Stimulated activated CD8-positive, alpha-beta memory T cell treated with anti-CD3 and anti-CD28 coated beads, Interleukin-12 subunit alpha, Interleukin-12 subunit beta, amount 100 ng/mL, for 24 hours (primary cell): ENCODE results near the gene GIPC1.
"Not testable (repeated sequence)": the region's sequence is repeated elsewhere in the genome, so short reads cannot be mapped to it uniquely, and the experiment has no call there.

Experiments used
- DNase-seq: peaks from one replicate; pipeline ENCODE4 v3.0.0-alpha.2; 2020; ENCODE audit errors: extremely low read depth

Gene GIPC1

DNA sequence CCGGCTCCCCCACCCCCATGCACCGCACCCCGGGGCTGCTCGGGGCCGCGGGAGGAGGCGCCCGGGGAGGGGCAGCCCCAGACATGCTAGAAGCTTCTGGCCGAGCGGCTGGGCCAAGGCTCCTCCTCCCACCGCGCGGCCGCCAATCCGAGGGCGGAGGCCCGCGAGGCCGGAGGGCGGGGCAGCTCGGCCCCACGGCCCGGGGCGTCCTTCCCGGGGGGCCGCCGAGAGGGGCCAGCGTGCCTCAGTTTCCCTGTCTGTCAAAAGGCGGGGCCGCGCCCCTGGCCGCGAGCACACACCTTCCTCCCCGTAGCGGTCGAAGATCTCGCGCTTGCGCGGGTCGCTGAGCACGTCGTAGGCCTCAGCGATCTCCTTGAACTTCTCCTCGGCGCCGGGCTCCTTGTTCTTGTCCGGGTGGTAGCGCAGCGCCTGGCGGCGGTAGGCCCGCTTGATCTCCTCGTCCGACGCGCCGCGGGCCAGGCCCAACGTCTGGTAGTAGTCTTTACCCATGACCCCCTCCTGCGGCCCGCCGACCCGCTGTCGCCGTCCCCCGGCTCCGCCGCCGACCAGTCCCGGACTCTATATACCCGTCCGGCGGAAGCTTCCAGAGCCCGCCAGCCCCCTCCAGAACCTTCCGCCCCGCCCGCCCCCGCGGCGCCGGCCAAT is 22.0 kb upstream of the GIPC1 start, which contains the start of gene DNAJB1:
Gene DNAJB1, minus strand, starts transcription at position 558 of the 666 bp plus-strand sequence. Its CDS starts 48 bp downstream, at position 510.
- peak; percentile 41 for DNase-seq

DNA sequence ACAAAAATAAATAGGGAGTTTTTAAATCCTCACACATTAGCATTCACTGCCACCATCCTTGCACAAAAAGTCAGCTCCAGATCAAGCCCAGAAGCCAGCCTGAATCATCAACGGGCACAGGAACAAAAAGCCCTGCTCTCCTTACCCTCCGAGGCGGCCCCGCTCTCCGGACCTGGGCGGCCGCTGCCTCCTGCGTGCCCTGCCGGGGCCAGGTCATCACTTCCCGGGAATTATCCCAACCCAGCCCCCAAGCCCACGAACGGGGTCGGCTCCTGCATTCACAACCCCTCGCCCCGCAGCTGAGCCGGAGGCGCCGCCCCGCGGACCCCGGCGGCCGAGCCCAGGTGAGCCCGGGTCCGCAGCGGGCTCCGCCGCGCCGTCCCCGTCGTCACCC is 21.5 kb upstream of the GIPC1 start:
- no peak for DNase-seq

DNA sequence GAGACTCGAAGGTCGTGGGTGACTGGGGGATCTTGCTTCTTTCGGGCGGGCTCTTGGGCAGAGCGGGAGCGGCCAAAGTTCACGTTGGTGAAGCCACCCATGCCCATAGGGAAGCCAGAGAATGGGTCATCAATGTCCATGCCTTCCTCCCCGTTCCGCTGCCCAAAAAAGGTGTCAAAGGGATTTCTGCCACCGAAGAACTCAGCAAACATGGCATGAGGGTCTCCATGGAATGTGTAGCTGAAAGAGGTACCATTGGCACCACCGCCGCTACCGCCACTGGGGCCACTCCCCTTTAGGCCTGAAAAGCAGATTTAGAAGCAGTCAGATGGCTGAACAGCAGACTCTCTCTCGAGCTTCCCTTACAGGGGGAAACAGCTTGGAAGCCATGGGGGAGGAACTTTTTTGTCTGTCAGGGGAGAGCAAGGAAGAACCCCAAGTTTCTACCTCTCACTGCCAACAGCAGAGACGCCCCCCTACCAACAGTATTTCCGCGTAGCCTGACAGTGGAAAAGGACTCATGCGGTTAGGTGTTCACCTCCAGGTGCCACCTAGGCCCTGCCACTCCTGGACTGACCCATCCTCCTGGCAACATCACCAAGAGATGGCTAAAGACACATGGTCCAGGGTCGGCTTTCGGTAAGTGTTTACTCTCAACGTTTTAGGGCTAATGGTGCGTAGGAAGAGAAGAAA is 21.0 kb upstream of the GIPC1 start:
- DNase-seq: no peak

DNA sequence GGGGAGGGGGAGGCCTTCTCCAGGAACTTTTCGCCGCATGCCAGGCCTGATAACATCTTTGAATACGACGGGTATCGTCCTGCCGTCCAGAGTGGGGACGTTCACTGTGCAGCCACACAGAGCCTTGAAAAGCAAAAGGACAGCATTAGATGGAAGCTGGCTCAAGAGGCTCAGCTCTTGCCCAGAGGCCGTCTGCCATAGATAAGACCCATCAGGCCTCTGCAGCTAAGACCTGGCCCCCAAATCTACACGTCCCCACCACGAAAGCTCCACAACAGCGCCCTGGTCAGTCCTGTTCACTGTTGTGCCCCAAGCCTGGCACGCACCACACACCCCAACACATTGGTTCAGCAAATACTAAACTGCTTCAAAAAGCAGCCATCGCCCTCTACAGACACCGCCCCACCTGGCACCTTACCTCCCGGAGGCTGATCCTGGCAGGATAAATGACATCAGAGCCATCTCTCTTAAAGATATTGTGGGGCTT is 20.2 kb upstream of the GIPC1 start:
- no peak for DNase-seq

DNA sequence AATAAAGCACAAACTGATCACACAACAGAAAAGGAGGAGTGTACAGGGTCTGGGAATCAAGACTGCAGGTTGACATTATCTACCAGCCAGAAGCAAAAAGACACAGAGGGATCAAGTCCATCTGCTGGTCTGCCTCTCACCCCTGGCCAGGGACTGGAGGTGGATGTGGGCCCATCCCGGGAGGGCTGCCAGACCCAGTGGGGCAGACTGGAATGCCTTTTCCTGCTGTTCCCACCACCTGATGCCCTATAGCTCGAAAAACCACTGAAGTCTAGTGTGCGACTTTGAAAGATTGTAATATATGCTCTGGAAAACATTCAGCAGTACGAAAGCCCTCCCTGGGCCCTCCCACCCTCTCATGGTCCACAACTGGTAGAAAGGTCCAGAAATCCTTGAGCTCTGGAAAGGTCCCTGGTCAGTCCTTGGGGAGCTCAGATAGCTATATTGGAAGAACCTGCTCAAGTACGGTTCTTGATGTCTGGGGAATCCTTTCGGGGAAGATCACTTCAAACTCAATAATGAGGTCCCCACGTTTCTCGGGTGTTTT is 19.6 kb upstream of the GIPC1 start:
- no peak for DNase-seq

DNA sequence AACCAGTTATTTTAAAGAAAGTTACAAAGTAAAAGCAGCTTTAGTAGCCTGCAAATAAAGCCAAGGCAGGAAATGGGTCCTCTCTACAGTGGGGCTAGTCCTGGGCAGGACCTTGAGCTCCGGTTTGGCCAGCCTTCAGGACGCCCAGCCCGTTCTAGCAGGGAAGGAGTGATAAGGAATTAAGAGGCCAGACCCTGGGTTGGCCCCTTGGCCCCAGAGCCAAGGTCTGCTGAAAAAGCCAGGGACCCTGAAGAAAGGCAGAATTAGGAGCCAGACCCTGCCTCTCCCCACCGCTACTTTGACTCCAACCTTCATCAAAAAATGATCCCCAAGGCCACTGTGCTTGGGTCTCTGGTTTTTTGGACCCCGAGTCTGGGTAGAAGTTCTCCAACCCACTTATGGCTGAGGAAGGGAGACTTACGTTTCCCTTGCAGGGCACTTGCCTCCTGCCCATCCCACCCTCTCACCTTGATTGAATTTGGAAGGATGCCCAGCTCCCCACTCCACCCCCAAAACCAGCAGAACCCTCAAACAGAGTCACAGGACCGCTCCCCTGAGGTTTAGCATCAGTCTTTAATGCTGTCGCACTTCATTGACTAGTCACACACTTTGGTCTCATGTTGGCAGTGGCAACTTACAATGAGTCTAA is 18.4 kb upstream of the GIPC1 start:
- DNase-seq: no peak

DNA sequence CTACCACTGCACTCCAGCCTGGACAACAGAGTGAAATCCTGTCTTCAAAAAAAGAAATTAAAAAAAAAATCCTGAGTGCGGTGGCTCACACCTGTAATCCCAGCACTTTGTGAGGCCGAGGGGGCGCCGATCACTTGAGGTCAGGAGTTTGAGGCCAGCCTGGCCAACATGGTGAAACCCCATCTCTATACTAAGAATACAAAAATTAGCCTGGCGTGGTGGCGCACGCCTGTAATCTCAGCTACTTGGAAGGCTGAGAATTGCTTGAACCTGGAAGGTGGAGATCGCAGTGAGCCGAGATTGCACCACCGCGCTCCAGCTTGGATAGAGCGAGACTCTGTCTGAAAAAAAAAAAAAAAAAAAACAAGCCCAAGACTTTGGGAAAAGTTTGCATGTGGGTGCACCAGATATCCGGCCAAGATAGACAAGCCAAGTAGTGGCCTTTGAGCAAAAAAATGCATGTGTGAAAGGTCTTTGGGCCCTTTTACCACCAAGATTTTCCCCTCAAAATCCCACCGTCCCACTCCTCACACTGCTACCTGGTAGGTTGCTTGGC is 16.6 kb upstream of the GIPC1 start:
- no peak for DNase-seq

DNA sequence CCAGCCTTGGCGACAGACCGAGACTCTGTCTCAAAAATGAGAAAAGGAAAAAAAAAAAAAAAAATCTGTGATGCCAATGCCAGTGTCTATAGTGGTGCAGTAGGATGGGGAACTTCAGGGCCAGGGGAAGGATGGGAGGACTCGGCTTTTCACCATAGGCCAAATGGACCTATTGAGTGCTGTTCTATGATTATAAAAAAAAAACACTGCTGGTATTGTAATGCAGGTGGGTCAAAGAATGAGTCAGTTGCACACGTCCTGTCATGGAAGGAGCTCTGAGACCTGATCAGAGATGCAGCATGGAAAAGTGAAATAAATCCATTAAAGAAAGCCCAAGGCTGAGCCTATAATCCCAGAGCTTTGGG is 15.3 kb upstream of the GIPC1 start:
- no peak for DNase-seq

DNA sequence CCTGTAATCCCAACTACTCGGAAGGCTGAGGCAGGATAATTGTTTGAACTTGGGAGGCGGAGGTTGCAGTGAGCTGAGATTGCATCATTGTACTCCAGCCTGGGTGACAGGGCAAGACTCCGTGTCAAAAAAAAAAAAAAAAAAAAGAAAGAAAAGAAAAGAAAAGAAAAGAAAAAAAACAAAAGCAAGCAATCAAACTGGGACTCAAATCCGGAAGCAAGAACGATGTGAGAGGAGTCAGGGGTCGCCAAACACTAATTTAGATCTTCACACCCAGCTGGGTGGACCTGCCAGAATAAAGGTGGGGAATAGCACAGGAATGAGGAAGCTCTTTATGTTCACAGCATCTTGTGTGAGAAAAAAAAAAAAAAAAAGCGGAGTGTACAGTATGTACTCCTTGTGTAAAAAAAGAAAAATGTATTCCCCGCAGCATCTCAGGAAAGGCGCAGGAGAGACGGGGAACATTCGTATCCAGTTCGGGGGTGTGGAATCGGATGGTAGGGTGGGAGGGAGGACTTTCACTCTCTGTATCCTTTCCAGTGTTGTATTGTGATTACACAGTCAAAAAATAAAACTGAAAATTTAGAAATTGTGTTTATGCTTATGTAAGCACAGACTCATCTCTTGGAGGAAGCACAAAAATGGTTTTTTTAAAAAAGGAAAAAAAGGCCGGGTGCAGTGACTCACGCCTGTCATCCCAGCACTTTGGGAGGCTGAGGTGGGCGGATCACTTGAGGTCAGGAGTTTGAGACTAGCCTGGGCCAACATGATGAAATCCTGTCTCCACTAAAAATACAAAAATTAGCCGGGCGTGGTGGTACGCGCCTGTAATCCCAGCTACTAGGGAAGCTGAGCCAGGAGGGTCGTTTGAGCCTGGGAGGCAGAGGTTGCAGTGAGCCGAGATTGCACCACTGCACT is 14.6 kb upstream of the GIPC1 start:
- DNase-seq: no peak

DNA sequence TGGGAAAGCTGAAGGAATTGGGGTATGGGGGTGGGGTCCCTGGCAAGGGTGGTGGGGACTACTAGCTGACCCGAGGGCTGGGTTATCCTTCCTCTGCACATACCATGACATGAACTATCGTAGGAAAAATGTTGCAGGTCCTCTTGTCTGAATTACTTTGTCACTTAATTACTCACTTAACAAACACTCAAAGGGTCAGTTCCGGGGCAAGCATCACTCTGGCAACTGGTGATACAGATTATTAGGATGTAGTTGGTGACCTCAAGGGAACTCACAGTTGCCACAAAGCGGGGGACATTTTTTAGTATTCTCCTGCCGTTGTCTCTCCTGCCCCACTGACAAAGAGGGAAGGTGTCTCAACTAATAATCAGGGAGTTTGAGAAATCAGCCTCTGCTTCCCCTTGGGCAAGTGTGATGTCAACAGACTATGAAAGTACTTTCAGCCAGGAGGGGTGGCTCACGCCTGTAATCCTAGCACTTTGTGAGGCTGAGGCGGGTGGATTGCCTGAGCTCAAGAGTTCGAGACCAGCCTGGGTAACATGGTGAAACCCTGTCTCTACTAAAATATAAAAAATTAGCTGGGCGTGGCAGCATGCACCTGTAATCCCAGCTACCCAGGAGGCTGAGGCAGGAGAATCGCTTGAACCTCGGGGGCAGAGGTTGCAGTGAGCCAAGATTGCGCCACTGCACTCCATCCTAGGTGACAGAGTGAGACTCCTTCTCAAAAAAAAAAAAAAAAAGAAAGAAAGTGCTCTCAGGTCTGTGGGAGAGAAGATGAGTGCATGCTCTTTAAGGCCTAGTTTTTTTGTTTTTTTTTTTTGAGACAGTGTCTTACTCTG is 12.0 kb upstream of the GIPC1 start:
- no peak for DNase-seq

DNA sequence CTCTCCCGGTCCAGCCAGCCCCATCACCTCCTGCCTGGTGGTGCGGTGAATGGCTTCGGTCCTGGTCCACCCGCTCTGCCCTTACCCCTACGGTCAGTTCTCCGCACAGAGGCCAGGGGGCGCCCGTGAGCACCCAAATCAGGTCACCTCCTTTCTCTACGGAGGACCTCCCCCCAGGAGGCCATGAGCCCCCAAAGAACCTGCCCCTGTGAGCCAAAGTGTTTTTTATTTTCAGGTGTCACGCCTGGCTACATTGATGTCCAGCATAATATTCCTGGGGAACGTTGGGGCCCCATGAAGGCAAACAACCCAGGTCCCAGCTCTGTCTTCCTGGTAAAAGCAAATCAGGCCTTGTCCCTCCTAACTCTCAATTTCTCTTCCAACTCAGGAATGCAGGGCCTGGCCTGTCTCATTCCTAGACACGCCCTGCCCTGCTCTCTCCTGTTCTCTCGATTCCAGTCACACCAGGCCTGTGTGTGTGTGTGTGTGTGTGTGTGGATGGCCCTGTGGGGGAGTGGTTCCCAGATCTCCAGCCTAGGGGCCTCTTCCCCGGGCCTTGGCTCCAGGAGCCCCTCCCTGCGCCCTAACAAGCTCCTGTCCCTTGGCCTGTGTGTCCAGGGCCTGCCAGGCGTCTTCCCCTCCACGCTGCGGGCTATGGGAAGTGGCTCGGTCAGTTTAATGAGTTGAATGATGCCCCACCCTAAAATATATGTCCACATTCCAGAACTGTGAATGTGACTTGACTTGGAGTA is 9.7 kb upstream of the GIPC1 start:
- DNase-seq: no peak

DNA sequence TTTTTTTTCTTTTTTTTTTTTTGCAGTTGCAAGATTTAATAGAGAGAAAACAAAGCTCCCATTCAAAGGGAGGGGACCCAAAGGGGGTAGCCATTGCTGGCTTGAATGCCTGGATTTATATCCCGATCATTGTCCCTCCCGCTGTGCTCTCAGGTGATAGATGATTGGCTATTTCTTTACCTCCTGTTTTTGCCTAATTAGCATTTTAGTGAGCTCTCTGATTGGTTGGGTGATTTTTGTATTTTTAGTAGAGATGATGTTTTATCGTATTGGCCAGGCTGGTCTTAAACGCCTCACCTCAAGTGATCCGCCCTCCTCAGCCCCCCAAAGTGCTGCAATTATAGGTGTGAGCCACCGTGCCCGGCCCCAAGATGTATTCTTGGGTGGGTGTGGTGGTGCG is 8.6 kb upstream of the GIPC1 start:
- DNase-seq: not testable (repeated sequence)

DNA sequence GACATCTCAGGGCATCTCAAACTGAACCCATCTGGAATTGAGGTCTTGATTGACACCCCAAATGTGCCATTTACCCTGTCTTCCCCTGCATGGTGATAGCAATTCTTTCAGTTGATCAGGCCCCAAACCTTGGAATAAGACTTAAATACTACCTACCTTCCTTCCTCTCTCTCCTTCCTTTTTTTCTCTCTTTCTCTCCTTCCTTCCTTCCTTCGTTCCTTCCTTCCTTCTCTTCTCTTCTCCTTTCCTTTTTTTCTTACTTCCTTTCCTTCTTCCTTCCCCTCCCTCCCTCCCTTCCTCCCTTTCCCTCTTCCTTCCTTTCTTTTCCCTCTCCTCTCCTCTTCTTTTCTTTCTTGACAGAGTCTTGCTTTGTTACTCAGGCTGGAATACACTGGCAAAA is 7.4 kb upstream of the GIPC1 start:
- no peak for DNase-seq

DNA sequence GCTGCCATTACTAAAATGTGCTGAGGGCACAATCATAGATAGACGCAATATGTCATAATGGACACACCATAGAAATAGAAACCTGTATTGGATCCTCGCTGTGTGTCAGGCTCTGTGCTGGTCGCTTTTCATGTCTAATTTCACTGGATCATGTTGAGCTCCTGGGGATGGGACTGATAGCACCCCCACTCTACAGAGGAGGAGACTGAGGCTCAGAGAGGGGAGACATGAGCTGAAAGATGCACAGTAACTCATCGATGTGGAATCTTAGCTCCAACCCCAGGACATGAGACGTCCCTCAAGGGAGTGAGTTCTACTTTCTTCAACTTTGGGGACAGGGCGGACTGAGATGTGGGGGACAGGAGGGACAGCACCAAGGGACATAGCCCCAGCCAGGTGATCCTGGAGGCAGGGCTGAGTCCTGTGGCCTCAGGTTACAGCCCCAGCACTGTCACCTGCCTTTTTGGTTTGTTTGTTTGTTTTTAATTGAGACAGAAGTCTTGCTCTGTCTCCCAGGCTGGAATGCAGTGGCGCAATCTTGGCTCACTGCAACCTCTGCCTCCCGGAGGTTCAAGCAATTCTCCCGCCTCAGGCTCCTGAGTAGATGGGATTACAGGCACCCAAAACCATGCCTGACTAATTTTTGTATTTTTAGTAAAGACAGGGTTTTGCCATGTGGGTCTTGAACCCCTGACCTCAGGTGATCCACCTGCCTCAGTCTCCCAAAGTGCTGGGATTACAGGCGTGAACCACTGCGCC is 6.6 kb upstream of the GIPC1 start:
- DNase-seq: no peak

DNA sequence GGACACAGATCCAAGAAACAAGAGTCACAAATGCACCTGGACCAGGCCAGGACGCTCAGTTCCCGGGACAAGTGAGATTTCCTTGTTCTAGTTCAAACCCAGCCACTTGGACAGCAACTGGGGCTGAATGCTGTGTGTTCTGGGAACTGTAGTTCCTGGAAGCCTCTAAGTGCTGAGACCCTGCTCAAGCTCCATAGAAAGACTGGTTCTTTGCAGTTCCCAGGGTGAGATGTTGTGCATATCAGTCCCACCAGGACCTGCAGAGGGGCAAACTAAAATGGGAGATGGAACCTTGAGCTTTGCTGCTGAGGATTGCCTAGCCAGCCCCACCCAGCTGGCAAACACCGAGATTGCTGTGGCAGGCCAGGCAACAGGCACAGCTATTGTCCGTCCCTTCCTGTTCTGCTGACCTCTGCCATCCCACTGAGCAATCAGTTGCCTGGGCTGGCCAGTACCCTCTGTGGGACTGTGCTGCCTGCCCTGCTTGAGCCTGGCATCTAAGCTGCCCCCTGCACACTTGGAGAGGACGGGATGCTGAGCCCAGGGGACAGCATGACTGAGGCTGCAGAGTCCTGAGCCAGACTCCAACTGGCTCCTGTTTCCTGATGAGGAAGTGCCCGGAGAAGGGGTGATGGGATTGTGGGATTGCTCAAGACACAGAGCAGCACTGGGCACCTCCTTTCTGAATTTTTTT is 1.4 kb upstream of the GIPC1 start:
- no peak for DNase-seq

DNA sequence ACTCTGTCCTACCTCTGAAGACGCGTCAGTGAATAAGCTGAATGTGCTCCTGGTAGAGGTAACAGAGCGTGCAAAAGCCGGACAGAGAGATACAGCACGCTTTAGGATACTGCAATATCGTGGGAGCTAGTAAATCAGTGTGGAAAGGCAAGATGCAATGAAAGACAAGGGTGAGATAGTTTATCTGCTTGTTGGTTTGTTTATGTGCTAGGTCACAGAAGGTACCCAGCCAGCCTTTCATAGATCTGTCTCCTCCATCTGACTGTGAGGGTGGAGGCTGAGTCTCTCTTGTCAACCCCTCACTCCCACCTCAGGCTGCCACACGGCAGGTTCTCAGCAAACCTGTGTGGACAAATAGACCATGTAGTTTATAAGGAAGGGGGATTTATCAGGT is 904 bp upstream of the GIPC1 start:
- no peak for DNase-seq

DNA sequence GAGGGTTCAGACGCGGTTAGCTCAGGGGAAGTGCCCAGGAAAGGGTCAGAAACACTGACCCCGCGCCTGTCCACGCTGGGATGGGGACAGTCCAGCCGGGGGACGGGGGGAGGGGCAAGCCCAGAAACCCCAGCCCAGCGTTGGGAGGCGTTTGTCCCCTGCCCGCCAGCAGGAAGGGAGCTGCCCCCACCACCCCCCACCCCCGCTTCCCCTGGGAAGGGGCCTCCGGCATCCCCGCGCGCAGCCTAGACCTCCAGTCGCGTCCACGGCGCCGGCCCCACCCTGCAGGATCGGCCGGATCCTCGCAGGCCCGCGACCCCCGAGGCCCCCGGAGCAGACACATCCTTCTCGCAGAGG is 277 bp downstream of the GIPC1 start:
- no peak for DNase-seq

DNA sequence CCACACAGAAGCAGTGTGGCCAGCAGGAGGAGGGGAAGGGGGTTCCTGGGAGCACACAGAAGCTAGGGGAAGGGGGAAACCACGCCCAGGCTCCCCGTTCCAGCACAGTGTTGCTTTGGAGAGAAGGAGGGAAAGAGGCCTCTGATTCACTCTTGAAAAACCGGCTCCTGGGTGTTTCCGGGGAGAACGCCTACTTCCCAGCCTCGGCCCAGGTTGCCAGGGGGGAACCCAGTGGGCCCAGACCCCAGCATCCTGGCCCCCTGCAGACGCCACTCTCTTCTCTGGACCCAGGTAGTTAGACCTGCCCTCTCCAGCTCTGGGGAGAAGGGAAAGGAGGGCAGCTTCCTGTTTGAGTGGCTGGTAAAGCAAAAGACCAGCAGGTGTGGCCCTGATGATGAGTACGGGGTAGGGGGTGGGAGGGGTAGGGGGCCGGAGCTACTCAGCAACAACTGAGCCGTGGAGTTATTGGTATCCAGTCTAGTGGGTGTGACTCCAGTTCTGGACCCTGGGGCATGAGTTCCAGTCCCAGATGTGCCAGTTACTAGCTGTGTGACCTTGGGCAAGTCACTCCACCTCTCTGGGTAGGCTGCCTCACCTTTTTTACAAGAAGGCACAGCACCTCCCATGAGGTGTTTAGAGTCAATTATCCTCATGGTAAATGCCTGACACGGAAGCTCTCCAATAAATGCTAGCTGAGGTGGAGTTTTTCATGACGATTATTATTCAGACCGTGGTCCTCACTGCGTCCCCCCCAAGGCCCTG is 836 bp downstream of the GIPC1 start:
- no peak for DNase-seq
